ENCODE data around the gene NOX4. TPM values are rescaled to one million over a fixed set of nuclear protein-coding genes. Genes with fewer than 3 reads are reported as not detected.

Gene NOX4
- total and polyA plus RNA-seq, 2 donors (not counting 3 experiments of a cell fraction or from before 2014, with no cell fraction given): 21.2 to 34.0 TPM

DNA sequence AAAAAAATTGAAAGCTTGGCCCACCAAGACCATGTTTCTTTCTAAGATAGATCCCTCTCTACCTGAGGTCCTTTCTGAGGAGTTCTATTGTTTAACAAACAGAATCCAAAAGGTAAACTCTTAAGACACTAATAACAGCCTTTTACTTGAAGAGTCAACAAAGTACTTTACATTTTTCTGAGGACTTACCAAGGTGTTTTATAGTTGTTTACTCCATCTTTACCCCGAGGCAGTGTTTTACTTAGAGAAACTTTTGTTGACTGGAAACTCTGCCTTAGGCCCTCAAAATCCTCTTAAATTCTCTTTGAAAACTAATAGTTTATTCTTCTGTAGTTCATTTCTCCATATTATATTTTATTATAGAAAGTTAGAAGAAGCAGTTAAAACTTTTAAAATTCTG lies 49.7 kb upstream of the NOX4 start:
- no peaks in the 10 kb centered on the region for H3K27me3 ChIP-seq (ENCODE audit: control insufficient read depth in 2 of 2, insufficient read depth in 2 of 2, low read length in 2 of 2)
- no peak overlapping the region for H3K27ac ChIP-seq (ENCODE audit: insufficient read depth, low read depth, low read length)
- no peak for TF ChIP-seq CTCF (IDR thresholded peaks at IDR 0.05; ENCODE audit: extremely low read depth in 1 of 2, insufficient read depth in 1 of 2, low read depth in 1 of 2, low read length in 2 of 2)
- no peak for TF ChIP-seq MAX (IDR thresholded peaks at IDR 0.05; ENCODE audit: insufficient read depth, insufficient read length)
- no peak for TF ChIP-seq POLR2AphosphoS5 (IDR thresholded peaks at IDR 0.05; ENCODE audit: insufficient read depth, low read depth, low read length)
- no peak for TF ChIP-seq JUN (IDR thresholded peaks at IDR 0.05; ENCODE audit: borderline replicate concordance, insufficient read depth, insufficient read length, low read depth)
- TF ChIP-seq FOS (IDR thresholded peaks at IDR 0.05; ENCODE audit: borderline replicate concordance, insufficient read depth, low read length): no peak
- no peak for TF ChIP-seq GATA2 (IDR thresholded peaks at IDR 0.05; ENCODE audit: insufficient read depth, insufficient read length, low read depth, low read length)
- TF ChIP-seq MYC (IDR thresholded peaks at IDR 0.05; ENCODE audit: low read depth, low read length): no peak
- no peak for TF ChIP-seq POLR2A (IDR thresholded peaks at IDR 0.05; ENCODE audit: low read depth, low read length)
- TF ChIP-seq EZH2 (IDR thresholded peaks at IDR 0.05; ENCODE audit: borderline replicate concordance, low read depth, low read length, severe bottlenecking): no peak
- H3K9me1 ChIP-seq (replicated peaks; ENCODE audit: control insufficient read depth, extremely low read depth, insufficient read depth, low read length): no peaks in the 10 kb centered on the region
- H4K20me1 ChIP-seq (replicated peaks; ENCODE audit: control insufficient read depth, extremely low read depth, insufficient read depth, low read length): no peaks in the 10 kb centered on the region
- H3K36me3 ChIP-seq (ENCODE audit: control insufficient read depth in 2 of 2, extremely low read depth in 1 of 2, insufficient read depth in 2 of 2, low read length in 2 of 2): no peaks in the 10 kb centered on the region
- no peak overlapping the region for H2AFZ ChIP-seq (ENCODE audit: low read depth, low read length)
- no peaks in the 10 kb centered on the region for H3K79me2 ChIP-seq (ENCODE audit: control insufficient read depth, insufficient read depth, low read length)
- no peak for DNase-seq (ENCODE audit: low read depth, low spot score)
- intact Hi-C loops (cut with micrococcal nuclease) (no loop called here), dilution Hi-C loops (cut with MboI; ENCODE audit: extremely low pct_ligation_motif_present, low sequenced_read_pairs) (no loop called here)
- no peak overlapping the region for H3K4me2 ChIP-seq (ENCODE audit: insufficient read depth, low read length)
- ChIA-PET POLR2A (no interaction called here), CTCF (interaction anchor here (0.6 kb wide), 1 partner anchor 27 kb away, joined by 4 read pairs; no protein-coding TSS in a partner anchor)
- FAIRE-seq: no peak
- BruUV-seq (replicated peaks): no TSS peak
- no peaks in the 10 kb centered on the region for H3K4me1 ChIP-seq (ENCODE audit: control insufficient read depth, extremely low read depth, insufficient read depth, low read length)
- no peaks in the 10 kb centered on the region for H3K9me3 ChIP-seq (replicated peaks; ENCODE audit: control insufficient read depth, insufficient read depth, low read length)
- H3K4me3 ChIP-seq (replicated peaks in 1 of 3; ENCODE audit: insufficient read depth in 1 of 3, low read depth in 1 of 3, low read length in 3 of 3): no peak overlapping the region
- H3K9ac ChIP-seq (replicated peaks; ENCODE audit: extremely low read depth, insufficient read depth, low read length): no peak overlapping the region
